ENCODE results near the gene APEH. TPM values are rescaled to one million over a fixed set of nuclear protein-coding genes. Genes with fewer than 3 reads are reported as not detected.

Gene APEH
- total RNA-seq, 3 donors from 2014 or later = 129 to 183 (median 171) TPM

DNA sequence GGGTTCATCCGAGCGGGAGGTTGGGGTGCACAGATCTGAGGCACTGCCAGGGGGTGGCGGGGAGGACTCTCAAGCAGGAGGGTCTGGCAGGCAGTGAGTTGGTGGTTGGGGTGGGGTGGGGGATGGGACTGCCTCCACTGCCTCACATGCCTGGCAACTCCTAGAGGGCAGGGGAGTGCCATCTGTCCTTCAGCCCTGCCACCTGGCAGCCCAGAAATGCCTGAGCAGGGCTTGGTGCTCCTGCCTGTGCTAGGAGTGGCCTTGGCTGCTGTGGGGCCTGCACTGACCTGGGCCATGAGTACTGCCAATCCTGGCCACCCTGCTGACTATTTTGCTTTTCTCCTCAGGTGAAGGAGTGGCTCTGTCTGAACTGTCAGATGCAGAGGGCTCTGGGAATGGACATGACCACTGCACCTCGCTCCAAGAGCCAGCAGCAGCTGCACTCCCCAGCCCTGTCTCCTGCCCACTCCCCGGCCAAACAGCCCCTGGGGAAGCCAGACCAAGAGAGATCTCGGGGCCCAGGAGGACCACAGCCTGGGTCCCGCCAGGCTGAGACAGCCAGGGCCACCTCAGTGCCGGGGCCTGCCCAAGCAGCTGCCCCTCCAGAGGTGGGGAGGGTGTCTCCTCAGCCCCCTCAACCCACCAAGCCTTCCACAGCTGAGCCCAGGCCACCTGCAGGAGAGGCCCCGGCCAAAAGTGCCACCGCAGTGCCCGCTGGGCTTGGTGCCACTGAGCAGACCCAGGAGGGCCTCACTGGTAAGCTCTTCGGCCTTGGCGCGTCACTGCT lies 32.0 kb upstream of the APEH start:
- H3K4me1 Mint-ChIP-seq (ENCODE audit: low read depth) = no peaks in the 10 kb centered on the region
- H3K4me3 Mint-ChIP-seq = no peak overlapping the region
- H3K27me3 Mint-ChIP-seq (ENCODE audit: low read depth) = no peaks in the 10 kb centered on the region
- no peaks in the 10 kb centered on the region for H3K9me3 Mint-ChIP-seq
- no peak for DNase-seq
- H3K36me3 Mint-ChIP-seq (ENCODE audit: insufficient read depth) = no peaks in the 10 kb centered on the region
- ATAC-seq = no peak

GRCh38 chr3:49642708-49643145 lies 31.4 kb upstream of the APEH start:
- ATAC-seq = no peak

DNA sequence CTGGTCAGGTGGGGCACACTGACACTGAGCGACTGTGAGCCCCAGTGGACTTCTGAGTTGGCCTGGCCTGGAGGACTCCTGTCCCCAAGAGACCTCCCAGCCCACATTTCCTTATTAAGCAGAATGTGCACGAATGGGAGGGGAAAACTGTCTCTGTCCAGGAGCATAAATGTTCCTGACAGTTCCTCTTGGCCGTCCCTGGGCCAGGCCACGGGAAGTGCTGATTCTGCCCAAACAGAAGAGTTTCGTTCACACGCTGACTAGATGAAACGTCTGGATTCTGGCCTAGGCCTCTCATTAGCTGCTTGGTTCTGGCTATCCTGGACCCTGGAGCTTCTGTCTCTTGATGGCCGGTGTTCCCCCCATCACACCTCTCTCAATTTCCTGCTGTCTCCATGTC lies 29.5 kb upstream of the APEH start:
- Mint-ChIP-seq H3K27me3 (ENCODE audit: low read depth) (no peaks in the 10 kb centered on the region), H3K9me3 (no peaks in the 10 kb centered on the region)

More at GRCh38 chr3:49642708-49643145, 31.4 kb upstream of the APEH start:
- H3K4me1 Mint-ChIP-seq (ENCODE audit: low read depth) = no peaks in the 10 kb centered on the region
- no peaks in the 10 kb centered on the region for H3K27me3 Mint-ChIP-seq (ENCODE audit: low read depth)
- H3K9me3 Mint-ChIP-seq = no peaks in the 10 kb centered on the region
- H3K36me3 Mint-ChIP-seq (ENCODE audit: insufficient read depth) = no peaks in the 10 kb centered on the region
- H3K4me3 Mint-ChIP-seq = no peak overlapping the region
- DNase-seq = no peak

DNA sequence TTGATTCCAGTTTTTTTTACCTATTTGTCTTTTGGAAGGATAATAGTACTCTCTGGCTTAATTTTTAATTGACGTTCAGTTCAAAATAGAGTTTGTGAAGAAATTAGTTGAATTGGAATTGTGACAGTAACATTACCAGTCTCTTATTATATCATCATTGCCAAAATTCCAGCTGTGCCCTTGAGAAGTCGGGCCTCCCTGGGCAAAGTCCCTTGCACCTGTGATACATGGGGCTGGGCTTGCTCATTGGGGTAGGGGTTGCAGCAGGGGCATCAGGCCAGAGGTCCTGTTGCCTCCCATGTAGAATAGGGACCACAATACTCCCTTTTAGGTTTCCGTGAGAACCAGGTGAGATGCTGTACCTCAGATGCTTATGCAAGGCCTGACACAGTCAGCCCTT lies 27.9 kb upstream of the APEH start:
- DNase-seq = no peak
- Mint-ChIP-seq H3K4me3 (no peak overlapping the region), H3K27me3 (ENCODE audit: low read depth) (no peaks in the 10 kb centered on the region), H3K9me3 (no peaks in the 10 kb centered on the region), H3K36me3 (ENCODE audit: insufficient read depth) (no peaks in the 10 kb centered on the region), H3K4me1 (ENCODE audit: low read depth) (no peaks in the 10 kb centered on the region)
- ATAC-seq = no peak

More for the DNA sequence above, 29.5 kb upstream of the APEH start:
- no peak overlapping the region for H3K4me3 Mint-ChIP-seq
- H3K4me1 Mint-ChIP-seq (ENCODE audit: low read depth) = no peaks in the 10 kb centered on the region
- ATAC-seq = no peak
- no peaks in the 10 kb centered on the region for H3K36me3 Mint-ChIP-seq (ENCODE audit: insufficient read depth)
- no peak for DNase-seq

DNA sequence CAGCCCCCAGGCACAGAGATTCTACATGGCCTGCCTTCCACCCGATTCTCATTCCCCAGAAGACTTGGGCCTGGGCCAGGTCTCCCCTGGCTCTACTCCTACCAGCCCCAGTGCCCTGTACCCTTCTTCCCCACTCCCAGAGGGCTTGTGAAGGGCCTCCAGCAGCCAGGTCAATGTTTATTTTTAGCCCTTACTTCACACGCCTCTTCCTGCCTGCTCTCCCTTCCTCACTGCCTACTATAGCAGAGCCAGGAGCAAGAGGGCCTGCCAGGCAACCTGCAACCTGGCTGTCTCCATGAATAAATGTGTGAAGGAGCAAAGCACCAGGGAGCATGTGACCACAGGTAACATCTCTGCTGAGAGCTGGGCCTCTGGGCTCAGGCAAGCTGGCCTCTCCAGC lies 26.4 kb upstream of the APEH start:
- no peaks in the 10 kb centered on the region for H3K27me3 Mint-ChIP-seq (ENCODE audit: low read depth)
- H3K4me3 Mint-ChIP-seq = no peak overlapping the region
- no peak for DNase-seq
- H3K36me3 Mint-ChIP-seq (ENCODE audit: insufficient read depth) = no peaks in the 10 kb centered on the region
- H3K9me3 Mint-ChIP-seq = no peaks in the 10 kb centered on the region
- ATAC-seq = no peak
- no peaks in the 10 kb centered on the region for H3K4me1 Mint-ChIP-seq (ENCODE audit: low read depth)

DNA sequence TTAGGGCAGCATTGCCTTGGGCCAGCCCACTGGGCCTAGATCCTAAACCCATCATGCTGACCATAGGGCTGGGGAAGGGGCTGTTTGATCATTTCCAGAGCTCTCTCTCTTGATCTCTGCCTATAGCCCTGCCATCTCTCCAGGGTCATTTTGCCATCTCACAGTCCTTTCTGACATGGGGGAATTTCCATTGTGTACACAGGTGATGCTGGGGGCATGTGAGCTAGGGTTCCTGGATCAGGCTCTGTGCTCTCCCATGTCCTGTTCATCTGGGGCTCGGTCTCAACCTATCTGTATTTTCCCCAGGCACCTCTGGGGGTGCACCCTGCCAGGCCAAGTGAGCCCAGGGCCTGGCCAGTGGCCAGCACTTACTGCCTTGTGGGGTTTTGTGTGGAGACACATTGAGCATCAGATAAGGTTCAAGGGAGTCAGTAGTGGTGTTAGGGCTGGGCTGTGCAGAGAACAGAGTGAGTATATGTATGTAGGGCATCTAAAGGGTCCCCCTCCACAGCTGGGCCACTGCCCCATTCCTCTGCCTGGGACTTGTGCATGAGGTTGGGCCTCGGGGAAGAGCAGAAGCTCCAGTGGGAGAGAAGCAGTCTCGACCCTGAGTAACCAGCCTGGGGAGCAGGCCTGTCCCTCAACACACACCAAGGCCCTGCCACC lies 25.7 kb upstream of the APEH start:
- Mint-ChIP-seq H3K9me3 (no peaks in the 10 kb centered on the region), H3K4me1 (ENCODE audit: low read depth) (no peaks in the 10 kb centered on the region), H3K27me3 (ENCODE audit: low read depth) (no peaks in the 10 kb centered on the region), H3K36me3 (ENCODE audit: insufficient read depth) (no peaks in the 10 kb centered on the region), H3K4me3 (no peak overlapping the region)
- no peak for ATAC-seq
- no peak for DNase-seq

DNA sequence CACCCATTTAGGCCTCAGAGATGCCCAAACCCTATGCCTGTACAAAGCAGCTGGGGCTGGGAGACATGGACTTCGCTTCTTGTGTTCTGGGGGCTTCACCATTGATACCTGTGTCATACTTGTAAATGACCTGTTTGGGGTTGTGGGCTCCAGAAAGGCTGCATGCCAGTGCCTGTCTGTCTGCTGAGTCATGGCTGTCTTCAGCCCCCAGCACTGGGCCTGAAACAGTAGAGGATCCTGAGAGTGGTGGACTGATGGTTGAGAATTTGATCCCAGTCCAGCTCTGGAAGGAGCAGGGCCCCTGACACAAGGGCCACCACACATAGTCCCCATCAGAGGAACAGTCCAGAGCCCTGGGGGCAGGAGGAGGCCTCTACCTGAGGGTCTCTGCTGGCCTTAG lies 24.6 kb upstream of the APEH start:
- H3K4me3 Mint-ChIP-seq = no peak overlapping the region
- no peaks in the 10 kb centered on the region for H3K27me3 Mint-ChIP-seq (ENCODE audit: low read depth)
- DNase-seq (no peak), ATAC-seq (no peak)
- no peaks in the 10 kb centered on the region for H3K4me1 Mint-ChIP-seq (ENCODE audit: low read depth)
- no peaks in the 10 kb centered on the region for H3K36me3 Mint-ChIP-seq (ENCODE audit: insufficient read depth)
- H3K9me3 Mint-ChIP-seq = no peaks in the 10 kb centered on the region

- Mint-ChIP-seq H3K4me3 (no peak overlapping the region), H3K27me3 (ENCODE audit: low read depth) (no peaks in the 10 kb centered on the region), H3K4me1 (ENCODE audit: low read depth) (no peaks in the 10 kb centered on the region), H3K36me3 (ENCODE audit: insufficient read depth) (no peaks in the 10 kb centered on the region), H3K9me3 (no peaks in the 10 kb centered on the region)
- ATAC-seq (no peak), DNase-seq (no peak)
These were observed 24.0 kb upstream of the APEH start for GRCh38 chr3:49650177-49650576.

DNA sequence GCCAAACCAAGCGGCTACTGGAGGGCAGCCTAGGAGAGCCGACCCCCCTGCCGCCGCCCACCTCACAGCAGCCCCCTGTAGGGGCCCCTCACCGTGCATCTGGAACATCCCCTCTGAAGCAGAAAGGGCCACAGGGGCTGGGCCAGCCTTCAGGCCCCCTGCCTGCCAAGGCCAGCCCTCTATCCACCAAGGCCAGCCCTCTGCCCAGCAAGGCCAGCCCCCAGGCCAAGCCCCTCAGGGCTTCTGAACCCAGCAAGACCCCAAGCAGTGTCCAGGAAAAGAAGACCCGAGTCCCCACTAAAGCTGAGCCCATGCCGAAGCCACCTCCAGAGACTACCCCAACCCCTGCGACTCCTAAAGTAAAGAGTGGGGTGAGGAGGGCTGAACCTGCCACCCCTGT lies 23.5 kb upstream of the APEH start:
- Mint-ChIP-seq H3K36me3 (ENCODE audit: insufficient read depth) (no peaks in the 10 kb centered on the region), H3K4me1 (ENCODE audit: low read depth) (no peaks in the 10 kb centered on the region), H3K27me3 (ENCODE audit: low read depth) (no peaks in the 10 kb centered on the region), H3K9me3 (no peaks in the 10 kb centered on the region), H3K4me3 (no peak overlapping the region)
- DNase-seq = no peak
- ATAC-seq = no peak

- ATAC-seq (no peak), DNase-seq (no peak)
- Mint-ChIP-seq H3K4me1 (ENCODE audit: low read depth) (no peaks in the 10 kb centered on the region), H3K4me3 (no peak overlapping the region), H3K36me3 (ENCODE audit: insufficient read depth) (no peaks in the 10 kb centered on the region), H3K9me3 (no peaks in the 10 kb centered on the region), H3K27me3 (ENCODE audit: low read depth) (peaks cover 6% of the 10 kb centered on the region)
These were observed 21.8 kb upstream of the APEH start for GRCh38 chr3:49652218-49652902.

- Mint-ChIP-seq H3K36me3 (ENCODE audit: insufficient read depth) (no peaks in the 10 kb centered on the region), H3K9me3 (no peaks in the 10 kb centered on the region), H3K27me3 (ENCODE audit: low read depth) (peaks cover 7% of the 10 kb centered on the region), H3K4me3 (no peak overlapping the region), H3K4me1 (ENCODE audit: low read depth) (no peaks in the 10 kb centered on the region)
- ATAC-seq (no peak), DNase-seq (no peak)
These were observed 21.2 kb upstream of the APEH start for GRCh38 chr3:49652903-49653415.

- DNase-seq = no peak
- Mint-ChIP-seq H3K4me3 (no peak overlapping the region), H3K27me3 (ENCODE audit: low read depth) (peaks cover 7% of the 10 kb centered on the region), H3K9me3 (no peaks in the 10 kb centered on the region), H3K4me1 (ENCODE audit: low read depth) (no peaks in the 10 kb centered on the region), H3K36me3 (ENCODE audit: insufficient read depth) (no peaks in the 10 kb centered on the region)
- no peak for ATAC-seq
These were observed 20.5 kb upstream of the APEH start for GRCh38 chr3:49653621-49654020.

GRCh38 chr3:49654176-49654825 lies 19.9 kb upstream of the APEH start:
- H3K36me3 Mint-ChIP-seq (ENCODE audit: insufficient read depth) = no peaks in the 10 kb centered on the region
- H3K4me3 Mint-ChIP-seq = no peak overlapping the region
- H3K9me3 Mint-ChIP-seq = no peaks in the 10 kb centered on the region
- peaks cover 7% of the 10 kb centered on the region for H3K27me3 Mint-ChIP-seq (ENCODE audit: low read depth)
- DNase-seq (no peak), ATAC-seq (no peak)
- H3K4me1 Mint-ChIP-seq (ENCODE audit: low read depth) = no peaks in the 10 kb centered on the region

- H3K27me3 Mint-ChIP-seq (ENCODE audit: low read depth) = peaks cover 7% of the 10 kb centered on the region
- no peaks in the 10 kb centered on the region for H3K9me3 Mint-ChIP-seq
- no peaks in the 10 kb centered on the region for H3K4me1 Mint-ChIP-seq (ENCODE audit: low read depth)
- H3K36me3 Mint-ChIP-seq (ENCODE audit: insufficient read depth) = no peaks in the 10 kb centered on the region
- DNase-seq (no peak), ATAC-seq (no peak)
- no peak overlapping the region for H3K4me3 Mint-ChIP-seq
These were observed 19.1 kb upstream of the APEH start for GRCh38 chr3:49654955-49655556.
